Measurements from ENCODE around the gene EBF4.

EBF4 gene, protein sequence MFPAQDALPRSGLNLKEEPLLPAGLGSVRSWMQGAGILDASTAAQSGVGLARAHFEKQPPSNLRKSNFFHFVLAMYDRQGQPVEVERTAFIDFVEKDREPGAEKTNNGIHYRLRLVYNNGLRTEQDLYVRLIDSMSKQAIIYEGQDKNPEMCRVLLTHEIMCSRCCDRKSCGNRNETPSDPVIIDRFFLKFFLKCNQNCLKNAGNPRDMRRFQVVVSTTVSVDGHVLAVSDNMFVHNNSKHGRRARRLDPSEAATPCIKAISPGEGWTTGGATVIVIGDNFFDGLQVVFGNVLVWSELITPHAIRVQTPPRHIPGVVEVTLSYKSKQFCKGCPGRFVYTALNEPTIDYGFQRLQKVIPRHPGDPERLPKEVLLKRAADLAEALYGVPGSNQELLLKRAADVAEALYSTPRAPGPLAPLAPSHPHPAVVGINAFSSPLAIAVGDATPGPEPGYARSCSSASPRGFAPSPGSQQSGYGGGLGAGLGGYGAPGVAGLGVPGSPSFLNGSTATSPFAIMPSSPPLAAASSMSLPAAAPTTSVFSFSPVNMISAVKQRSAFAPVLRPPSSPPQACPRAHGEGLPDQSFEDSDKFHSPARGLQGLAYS

DNA sequence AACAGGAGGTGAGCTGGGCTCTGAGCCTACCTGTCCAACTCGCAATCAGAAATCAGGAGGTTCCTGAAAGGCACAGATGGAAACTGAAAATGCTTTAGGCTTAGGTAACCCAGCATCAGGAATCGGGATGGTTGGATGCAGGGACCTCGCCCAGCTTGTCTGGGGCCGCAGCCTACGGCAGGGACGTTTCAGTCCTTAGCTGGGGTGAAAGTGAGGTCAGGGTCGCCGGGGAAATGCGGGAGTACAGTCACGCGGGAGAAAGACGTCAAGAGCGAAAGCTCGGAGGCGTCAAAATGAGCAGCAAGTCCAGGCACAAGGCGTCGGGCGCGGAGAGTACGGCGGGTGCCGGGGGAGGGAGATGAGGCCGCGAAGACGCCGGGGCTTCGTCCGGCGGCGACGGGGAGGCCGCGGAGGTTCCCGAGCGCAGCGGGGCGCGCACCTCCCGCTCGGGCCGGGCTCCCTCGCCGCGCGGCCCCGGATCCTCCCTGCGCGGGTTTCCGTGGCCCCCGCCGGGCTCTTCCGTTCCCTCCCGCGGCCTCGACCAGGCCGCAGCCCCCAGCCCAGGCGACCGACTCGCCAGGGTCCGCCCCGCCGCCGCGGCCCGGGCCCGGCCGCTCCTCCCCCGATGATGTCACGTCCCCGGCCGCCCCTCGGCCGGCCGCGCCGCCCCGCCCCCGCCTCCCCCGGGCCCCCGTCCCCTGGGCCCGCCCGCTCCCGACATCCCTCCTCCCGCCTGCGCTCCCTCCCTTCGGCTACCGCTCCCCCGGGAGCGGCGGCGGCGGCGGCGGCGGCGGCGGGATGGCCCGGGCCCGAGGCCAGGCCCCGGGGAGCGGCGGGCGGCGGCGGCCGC, at the start of gene EBF4:
EBF4 (plus strand) TSS at position 745 of the 850 bp plus-strand sequence. CDS start 866 bp downstream, outside the sequence.
- DNase-seq = peak; percentile 80

GRCh38 chr20:2643708-2644107, 48.9 kb upstream of the EBF4 start:
- no peak for DNase-seq

DNA sequence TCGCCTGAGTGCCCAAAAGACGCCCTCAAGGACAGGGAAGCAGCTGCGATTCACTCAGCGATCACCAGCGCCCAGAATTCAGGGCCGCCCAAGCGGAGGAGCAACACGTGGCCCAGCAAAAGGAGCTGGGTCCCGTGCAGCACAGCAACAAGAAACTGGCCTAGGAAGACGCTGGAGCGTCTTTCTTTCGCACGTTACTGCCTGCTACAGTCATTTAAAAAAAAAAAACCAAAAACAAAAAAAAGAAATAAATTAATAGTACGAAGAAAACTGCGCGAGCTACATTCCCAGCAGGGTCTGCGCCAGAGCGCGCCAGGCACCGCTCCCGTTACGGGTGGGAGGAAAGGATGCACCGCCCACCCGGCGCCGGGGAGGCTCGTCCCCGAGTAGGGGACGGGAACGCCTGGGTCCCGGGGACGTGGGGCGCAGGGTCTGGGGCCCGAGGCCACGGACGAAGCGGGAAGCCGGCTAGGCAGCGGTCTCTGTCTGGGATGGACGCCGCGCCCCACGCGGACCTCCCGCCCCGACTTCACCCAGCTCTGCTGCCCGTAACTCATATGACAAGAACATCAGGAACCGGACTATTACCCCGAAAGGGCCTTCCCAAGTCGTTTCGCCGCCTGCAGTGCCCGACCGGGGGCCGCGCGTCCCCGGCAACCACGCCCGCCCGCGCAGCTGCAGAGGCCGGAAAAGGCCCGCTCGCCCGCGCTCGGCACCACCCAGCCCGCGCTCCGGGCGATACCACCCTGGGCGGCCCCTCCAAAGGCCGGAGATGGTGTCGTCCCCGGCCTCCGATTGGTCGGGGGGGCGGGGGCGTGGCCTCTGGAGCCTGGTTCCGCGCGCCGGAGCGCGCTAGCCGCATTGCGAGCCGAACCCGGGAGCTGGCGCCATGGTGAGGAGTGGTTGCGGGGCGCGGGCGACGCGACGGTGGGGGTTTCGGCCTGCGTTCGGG, 40.5 kb upstream of the EBF4 start, which contains the start of gene NOP56:
NOP56 (plus strand) TSS at position 861 of the 952 bp plus-strand sequence; CDS start at position 890, 29 bp downstream.
- DNase-seq = peak; percentile 97

- no peak for DNase-seq
These were observed 39.6 kb upstream of the EBF4 start for GRCh38 chr20:2652724-2653555.

DNA sequence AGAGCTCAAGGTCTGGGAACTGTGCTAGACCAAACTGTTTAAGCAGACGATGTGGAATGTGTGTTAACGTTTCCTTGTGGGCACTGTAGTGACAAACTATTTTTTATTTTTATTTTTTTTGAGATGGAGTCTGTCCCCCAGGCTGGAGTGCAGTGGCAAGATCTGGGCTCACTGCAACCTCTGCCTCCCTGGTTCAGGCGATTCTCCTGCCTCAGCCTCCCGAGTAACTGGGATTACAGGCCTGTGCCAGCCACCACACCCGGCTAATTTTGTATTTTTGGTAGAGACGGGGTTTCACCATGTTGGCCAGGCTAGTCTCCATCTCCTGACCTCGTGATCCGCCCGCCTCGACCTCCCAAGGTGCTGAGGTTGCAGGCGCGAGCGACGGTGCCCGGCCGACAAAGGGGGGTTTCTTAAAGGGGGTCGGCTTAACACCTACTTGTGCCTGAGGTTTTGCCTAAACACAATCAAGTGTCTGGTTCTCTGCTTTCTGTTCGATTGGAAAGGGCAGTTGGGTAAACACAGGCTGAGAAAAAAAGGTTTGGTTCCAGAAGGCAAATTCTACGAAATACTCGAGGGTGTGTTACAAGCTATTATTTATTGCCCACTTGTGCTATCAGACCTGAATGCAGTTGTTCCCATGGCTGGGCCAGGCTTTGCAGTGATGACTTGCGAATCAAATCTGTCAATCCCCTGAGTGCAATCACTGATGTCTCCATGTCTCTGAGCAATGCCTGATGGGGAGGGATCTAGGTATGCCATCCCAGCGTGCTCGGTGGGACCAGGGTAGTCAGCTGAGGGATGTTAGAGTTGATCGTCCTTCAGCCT, 38.8 kb upstream of the EBF4 start:
- DNase-seq = no peak

GRCh38 chr20:2654384-2654822, 38.2 kb upstream of the EBF4 start:
- DNase-seq = no peak

GRCh38 chr20:2654831-2655230, 37.7 kb upstream of the EBF4 start:
- no peak for DNase-seq

- DNase-seq = no peak
These were observed 37.1 kb upstream of the EBF4 start for GRCh38 chr20:2655331-2656116.

DNA sequence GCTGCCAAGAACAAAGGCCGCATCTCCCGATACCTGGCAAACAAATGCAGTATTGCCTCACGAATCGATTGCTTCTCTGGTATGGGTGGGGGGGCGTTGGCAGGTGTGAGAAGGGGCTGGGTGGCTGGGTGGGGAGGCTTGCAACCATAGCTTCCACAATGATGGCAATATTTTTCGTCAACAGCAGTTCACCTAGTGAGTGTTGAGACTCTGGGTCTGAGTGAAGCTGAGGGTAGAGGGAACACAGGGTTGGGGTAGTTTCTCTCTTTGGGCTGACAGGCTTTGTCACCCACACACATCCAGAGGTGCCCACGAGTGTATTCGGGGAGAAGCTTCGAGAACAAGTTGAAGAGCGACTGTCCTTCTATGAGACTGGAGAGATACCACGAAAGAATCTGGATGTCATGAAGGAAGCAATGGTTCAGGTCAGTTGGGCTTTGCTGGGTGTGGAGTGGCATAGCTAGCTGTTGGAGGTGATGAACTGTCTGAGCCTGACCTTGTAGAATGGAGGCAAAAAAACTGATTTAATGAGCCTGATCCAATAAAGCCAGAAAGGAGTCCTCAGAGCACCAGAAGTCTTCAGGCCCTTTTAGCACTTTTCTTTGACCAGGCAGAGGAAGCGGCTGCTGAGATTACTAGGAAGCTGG, 36.0 kb upstream of the EBF4 start:
- no peak for DNase-seq

DNA sequence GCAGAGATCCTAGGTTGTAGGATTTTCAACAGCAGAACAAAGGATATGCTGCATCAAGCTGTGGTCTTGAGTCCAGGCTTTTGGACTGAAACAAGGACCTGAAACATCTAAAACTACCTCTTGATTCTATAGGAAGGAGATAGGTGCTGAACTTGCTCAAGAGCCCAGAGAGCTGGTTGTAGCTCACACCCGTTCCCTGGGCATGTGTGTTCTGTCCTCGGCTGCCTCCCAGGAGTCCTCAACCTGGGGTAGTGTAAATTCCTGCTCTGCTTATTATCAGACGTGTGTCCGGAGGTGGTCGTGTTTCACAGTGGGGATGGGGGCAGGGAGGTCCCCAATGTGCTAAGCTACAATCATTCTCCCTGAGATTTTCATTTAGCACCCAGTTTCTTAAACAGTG, 35.3 kb upstream of the EBF4 start:
- no peak for DNase-seq

DNA sequence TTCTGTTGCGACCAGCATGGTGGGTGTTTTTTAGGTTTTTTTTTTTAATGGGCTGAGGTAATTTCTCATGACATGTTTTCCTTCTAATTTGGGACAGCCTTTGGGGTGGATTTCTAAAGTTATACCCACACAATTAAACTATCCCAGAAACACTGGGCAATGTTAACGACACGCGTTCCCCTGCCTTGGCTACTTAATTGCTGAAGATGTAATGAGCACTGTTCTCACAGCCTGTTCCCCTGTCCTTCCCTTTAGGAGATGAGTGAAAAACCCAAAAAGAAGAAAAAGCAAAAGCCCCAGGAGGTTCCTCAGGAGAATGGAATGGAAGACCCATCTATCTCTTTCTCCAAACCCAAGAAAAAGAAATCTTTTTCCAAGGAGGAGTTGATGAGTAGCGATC, 34.9 kb upstream of the EBF4 start:
- no peak for DNase-seq

DNA sequence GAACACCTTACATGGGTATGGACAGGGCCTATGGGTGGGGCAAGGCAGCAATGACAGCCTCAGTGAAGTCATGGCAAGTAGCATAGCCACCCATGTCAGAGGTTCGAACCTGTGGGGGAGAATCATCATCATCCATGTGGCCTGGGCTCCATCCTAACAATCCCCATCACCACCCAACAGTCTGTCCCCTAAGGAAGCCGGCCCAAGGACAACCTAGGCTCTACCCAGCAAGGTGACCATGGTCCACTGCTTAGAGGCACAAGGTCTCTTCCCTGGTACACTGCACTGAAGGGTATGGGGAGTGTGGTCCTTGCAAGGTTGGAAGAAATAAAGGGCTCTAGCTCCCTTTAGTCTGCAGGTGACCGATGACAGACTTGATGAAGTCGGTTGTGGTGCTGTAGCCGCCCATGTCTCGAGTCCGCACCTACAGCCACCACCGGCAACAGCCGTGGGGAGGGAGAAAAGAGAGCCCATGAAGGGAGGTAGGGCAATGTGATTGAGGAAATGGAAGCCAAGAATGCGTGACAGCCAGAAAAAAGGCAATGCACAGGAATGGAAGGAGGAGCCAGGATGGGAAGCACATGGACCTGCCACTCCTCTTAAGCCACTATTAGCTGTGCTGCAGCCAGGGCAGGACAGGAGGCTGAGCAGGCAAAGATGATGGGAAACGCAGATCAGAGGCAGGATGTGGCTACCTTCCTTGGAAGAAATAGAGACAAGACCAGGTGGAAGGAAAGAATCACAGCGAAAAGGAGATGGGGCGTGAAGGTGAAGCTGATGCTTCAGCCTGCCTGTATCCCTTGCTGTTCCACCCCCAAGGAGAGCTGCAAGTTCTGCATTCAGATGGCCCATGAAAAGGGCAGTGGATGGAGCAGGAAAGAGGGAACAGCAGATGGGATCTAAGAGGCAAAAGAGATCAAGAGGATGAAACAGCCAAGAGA, 33.9 kb upstream of the EBF4 start:
- DNase-seq = no peak

GRCh38 chr20:2659547-2659946, 33.0 kb upstream of the EBF4 start:
- DNase-seq = no peak

DNA sequence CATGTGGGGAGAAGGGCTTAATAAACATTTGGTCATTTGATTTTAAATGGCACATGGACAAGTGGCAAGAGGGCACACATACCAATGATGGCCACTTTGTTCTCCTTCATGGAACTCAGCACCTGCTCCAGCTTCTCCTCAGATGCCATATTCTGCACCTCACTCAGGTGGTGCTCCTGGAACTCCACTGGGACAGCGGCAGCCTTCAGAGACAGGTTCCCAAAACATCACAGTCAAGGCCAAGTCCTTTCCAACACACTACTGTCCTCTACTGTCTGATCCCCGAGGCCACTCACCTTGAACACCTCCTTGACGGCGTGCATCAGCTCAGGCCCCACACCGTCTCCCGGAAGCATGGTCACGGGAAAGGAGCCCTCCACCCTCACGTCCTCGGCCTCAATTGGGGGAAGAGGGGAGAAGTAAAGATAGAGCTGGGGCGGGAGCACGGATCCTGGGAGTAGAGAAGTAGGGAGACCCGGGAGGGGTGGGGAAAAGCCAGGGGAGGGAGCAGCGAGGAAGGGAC, 29.2 kb upstream of the EBF4 start:
- DNase-seq = no peak

DNA sequence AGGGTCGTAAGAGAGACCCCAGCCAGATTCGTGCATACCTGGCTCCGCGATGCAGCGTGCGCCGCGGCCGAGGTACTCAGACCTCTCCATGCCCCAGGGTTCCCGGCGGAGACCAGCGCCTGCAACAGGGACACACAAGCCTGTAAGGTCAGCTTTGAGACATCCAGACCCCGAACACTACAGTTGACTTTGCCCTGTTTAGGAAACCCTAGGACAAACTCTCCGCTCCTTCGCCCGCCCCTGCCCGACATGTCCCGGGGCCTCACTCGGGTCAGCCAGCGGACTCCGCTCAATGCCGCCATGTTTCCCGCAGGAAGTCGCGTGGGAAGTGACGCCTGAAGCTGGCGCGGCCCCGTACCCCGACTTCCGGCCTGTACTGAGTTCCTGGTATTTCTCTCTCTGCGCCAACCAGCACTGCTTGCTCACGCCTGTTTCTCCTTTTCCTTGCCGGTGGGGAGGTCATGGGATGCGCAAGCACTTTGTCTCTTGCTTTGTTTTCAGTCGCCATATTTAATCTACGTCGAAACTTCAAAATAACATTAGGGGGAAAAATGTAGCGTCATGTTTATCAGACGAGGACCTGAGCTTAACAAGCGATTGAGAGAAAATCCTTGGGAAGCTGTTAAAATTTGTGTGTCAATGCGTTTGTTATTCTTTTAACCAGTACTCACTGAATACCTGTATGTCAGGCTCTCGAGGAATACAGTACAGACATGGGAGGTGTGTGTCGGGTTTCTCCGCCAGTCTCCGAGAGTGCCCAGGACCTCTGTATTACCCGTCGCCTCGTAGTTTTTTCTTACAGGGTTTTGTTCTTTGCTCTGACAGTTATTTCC, 28.5 kb upstream of the EBF4 start, which contains the start of gene IDH3B:
IDH3B (minus strand) TSS at position 330 of the 833 bp plus-strand sequence; CDS start at position 302, 28 bp downstream.
- peak; percentile 97 for DNase-seq

GRCh38 chr20:2671977-2672376, 20.6 kb upstream of the EBF4 start:
- DNase-seq = no peak

Data from eye (tissue), 1 donor.